GM06990 (cell line): ENCODE data around the gene CRYBG2.

Experiments
- DNase-seq: peaks from one replicate; pipeline ENCODE4 v3.0.0-alpha.2; 2011; ENCODE audit not compliant: insufficient read length; ENCODE audit errors: extremely low read depth
- H3K27me3 ChIP-seq: replicated peaks from 2 replicates; pipeline ENCODE4 v1.6.0; 2011; ENCODE audit warnings: low read length; ENCODE audit not compliant: control insufficient read depth, insufficient read depth
- H3K36me3 ChIP-seq: 2 replicates; pipeline ENCODE4 v1.5.1; 2011; ENCODE audit warnings: low read length; ENCODE audit not compliant: control insufficient read depth, insufficient read depth
- H3K4me3 ChIP-seq: replicated peaks from 2 replicates; pipeline ENCODE4 v1.5.1; 2011; ENCODE audit warnings: low read depth, mild to moderate bottlenecking, control low read depth, low read length
- CTCF ChIP-seq: IDR thresholded peaks from 2 replicates; pipeline ENCODE4 v1.5.1; 2011; ENCODE audit warnings: low read length, control low read depth, mild to moderate bottlenecking, inconsistent platforms; ENCODE audit not compliant: insufficient read depth, poor library complexity, severe bottlenecking

CRYBG2 gene

DNA sequence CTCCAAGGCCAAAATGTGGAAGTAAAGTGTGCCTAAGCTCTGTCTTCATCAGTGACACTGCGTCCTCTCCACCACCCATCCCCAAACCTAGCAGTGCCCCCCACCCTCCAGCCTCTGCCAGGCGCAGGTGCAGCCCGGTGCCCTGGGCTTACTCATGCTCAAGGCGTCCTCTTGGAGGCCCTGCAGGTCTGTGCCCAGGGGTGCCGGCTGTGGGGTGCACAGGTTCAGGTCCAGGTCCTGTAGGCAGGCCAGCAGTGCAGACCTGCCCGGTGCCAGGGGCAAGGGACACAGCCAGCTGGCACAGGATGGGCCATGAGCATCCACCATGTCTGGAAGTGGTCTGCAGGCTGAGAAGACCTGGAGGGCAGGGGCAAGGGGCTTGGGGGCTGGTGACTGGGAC is 13.5 kb upstream of the CRYBG2 start:
- no peak for TF ChIP-seq CTCF
- peaks cover 2% of the 10 kb centered on the region for H3K27me3 ChIP-seq
- H3K36me3 ChIP-seq: no peaks in the 10 kb centered on the region
- H3K4me3 ChIP-seq: no peak overlapping the region
- no peak for DNase-seq

- no peak for DNase-seq
- Histone ChIP-seq H3K27me3 (peaks cover 4% of the 10 kb centered on the region), H3K36me3 (no peaks in the 10 kb centered on the region), H3K4me3 (no peak overlapping the region)
- no peak for TF ChIP-seq CTCF
Observed at GRCh38 chr1:26364956-26365355, 11.0 kb upstream of the CRYBG2 start.

GRCh38 chr1:26363549-26364448 is 9.9 kb upstream of the CRYBG2 start:
- no peaks in the 10 kb centered on the region for H3K36me3 ChIP-seq
- peak; percentile 78 for DNase-seq
- peaks cover 4% of the 10 kb centered on the region for H3K27me3 ChIP-seq
- peak; percentile 97 for TF ChIP-seq CTCF
- H3K4me3 ChIP-seq: no peak overlapping the region

- TF ChIP-seq CTCF: no peak
- peaks cover 4% of the 10 kb centered on the region for H3K27me3 ChIP-seq
- no peak for DNase-seq
- no peak overlapping the region for H3K4me3 ChIP-seq
- no peaks in the 10 kb centered on the region for H3K36me3 ChIP-seq
Observed at GRCh38 chr1:26362331-26362730, 8.4 kb upstream of the CRYBG2 start.

GRCh38 chr1:26361605-26362122 is 7.7 kb upstream of the CRYBG2 start:
- TF ChIP-seq CTCF: peak; percentile 4
- Histone ChIP-seq H3K36me3 (no peaks in the 10 kb centered on the region), H3K4me3 (no peak overlapping the region), H3K27me3 (peaks cover 4% of the 10 kb centered on the region)
- DNase-seq: no peak
